Embryonic facial prominence (tissue), 1 donor: ENCODE measurements around the gene EPHB4.

Source experiments
- DNase-seq: peaks from one replicate; pipeline ENCODE4 v3.0.0-alpha.2; 2016; ENCODE audit errors: extremely low spot score

The EPHB4 gene

DNA sequence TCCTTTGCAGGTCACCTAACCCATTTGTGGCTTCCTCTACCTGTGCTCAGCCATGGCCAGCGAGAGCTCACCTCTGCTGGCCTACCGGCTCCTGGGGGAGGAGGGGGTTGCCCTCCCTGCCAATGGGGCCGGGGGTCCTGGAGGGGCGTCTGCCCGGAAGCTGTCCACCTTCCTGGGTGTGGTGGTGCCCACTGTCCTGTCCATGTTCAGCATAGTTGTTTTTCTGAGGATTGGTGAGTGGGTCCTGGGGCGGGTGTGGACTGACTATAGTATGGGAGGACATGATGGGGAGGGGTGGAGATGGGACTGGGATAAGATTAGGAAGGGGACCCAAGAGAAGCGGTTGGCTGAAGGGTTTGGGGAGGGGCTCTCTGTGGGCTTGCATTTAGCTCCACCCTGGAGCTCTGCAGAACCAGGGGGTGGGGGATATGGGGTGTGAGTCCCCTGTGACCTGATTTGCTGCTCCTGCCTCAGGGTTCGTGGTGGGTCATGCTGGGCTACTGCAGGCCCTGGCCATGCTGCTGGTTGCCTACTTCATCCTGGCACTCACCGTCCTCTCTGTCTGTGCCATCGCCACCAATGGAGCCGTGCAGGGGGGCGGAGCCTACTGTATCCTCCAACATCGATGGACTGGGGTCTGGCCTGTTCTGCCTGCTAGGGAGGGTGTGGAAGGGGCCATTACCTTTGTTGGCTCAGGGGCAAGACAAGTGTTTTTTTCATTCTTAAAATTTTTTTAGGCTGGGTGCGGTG is 27.0 kb upstream of the EPHB4 start:
- no peak for DNase-seq

DNA sequence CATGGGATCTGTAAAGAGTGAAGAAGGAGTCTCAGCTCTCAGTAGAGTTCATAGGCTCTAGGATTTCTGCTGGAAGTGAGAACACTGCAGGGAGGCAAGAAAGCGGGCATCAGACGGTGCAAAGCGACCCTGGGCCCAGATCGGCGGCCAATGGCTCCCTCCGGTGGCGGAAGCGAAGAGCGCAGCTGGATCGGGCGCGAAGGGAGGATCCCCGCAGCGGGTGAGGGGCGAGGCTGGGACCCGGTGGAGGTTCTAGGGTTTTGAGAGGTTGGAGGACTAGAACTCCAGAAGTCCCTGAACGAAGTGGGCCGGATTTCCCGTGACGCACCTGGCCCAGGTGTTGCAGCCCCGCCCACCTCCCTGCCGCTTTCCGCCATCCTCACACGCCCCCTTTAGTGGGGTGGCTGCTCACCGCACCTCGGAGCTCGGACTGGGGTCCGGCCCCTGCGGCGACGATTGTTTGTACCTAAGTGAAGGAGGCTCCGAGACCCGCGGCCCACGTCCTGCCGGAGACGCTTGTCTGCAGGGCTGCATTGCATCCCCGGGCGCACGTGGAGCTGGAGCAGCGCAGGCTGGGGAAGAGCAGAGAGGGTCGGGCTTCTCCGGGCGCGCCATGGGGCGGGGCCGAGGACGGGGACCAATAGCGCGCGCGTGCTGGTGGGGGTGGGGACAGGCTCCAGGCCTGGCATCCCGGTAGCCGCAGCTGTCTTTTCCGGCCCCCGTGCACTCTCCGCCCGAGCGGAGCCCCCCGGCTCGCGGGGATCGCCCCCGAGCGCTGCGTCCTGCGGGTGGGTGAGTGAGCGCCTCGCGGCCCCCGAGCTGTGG is 24.9 kb upstream of the EPHB4 start, which contains the start of gene SLC12A9:
Gene SLC12A9 (plus strand): TSS at position 666 of the 825 bp plus-strand sequence. CDS start 1,485 bp downstream, outside the sequence.
- DNase-seq, result peak; percentile 83

DNA sequence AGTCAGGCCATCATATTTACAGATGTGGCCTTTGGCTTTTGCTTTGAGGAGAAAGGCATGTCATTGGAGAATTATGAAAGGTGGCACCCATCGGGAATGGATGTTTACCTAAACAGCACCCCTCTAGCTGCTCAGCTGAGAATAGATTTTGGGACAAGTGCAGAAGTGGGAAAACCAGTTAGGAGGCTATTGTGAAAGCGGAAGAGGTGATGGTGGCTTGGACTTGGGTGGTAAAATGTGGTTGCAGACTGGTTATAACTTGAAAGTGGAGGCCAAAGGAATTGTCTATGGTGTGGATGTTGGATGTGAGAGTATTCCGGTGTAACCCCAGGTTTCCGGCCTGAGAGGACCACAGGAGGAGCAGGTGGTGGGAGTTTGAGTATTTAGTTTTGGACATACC is 20.0 kb upstream of the EPHB4 start:
- no peak for DNase-seq

DNA sequence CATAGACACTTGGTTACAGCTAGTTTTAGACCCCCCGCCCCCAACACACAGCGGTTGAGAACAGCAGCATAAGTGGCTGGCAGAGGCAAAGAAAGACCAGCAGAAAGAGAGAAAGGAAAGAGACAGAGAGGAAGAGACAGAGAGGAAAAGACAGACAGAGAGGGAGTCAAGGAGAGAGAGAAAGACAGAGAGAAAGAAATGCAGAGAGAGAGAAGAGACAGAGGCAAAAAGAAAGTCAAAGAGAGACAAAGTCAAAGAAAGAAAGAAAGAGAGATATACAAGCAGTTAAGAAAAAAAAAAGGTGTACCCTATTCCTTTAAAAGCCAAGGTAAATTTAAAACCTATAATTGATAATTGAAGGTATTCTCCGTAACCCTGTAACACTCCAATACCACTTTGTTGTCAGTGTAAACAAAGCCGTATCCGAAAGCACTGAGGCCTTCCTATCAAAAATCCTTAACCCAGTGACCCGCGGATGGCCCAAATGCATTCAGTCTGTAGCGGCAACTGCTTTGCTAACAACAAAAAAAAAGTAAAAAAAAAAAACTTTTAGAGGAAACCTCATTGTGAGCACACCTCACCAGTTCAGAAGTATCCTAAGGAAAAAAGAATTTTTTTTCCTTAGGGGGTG is 13.3 kb upstream of the EPHB4 start:
- DNase-seq, result no peak

DNA sequence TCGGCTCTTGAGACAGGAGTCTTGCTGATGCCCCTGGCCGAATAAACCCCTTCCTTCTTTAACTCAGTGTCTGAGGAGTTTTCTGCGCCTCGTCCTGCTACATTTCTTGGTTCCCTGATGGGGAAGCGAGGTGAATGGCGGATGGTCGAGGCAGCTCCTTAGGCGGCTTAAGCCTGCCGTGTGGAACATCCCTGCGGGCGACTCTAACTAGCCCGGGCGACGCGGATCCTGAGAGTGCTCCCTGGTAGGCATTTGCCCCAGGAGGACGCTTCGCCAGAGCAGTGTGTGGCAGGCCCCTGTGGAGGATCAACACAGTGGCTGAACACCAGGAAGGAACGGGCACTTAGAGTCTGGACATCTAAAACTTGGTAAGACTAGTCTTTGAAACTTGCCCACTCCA is 12.0 kb upstream of the EPHB4 start:
- no peak for DNase-seq

DNA sequence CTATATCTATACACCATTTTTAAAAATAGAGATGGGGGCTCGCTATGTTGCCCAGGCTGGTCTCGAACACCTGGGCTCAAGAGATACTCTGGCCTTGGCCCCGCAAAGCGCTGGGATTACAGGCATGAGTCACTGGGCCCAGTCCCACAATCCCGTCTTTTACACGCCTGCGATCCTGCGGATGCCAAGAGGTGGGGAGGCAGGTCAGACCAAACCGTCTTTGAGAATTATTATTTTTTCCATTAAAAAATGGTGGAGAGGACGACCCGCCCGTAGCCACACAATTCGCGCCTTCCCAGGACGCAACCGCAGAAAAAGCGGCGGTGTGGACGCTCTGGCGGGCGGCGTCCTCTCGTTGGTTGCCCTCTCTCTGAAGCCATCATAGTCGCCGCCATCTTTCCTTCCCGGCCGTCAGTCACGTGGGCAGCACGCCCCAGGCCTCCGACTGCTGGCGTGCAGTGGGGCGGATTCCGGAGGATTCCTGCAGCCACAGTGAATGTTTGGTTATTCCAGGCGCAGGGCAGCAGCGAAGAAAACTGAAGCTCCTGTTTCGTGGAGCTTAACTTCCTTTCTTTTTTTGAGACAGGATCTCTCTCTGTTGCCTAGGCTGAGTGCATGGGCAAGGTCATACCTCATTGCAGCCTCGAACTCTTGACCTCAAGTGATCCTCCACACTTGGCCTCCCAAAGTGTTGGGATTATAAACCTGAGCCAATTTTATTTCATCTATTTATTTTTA is 9.9 kb upstream of the EPHB4 start:
- DNase-seq, result peak; percentile 92

DNA sequence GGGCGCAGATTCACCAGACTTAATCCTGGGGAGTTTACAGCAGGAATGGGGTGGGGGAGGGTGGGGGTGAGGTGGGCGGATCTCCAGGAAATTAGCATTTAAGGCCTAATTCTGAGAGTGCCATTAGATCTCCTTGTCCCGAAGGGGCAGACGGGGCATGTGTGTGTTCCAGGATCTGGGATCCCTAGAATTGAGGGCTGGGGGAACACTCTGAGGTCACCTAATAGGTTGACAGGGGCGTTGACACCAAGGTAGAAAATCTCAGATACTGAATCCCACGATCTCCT is 9.4 kb upstream of the EPHB4 start:
- DNase-seq, result no peak

DNA sequence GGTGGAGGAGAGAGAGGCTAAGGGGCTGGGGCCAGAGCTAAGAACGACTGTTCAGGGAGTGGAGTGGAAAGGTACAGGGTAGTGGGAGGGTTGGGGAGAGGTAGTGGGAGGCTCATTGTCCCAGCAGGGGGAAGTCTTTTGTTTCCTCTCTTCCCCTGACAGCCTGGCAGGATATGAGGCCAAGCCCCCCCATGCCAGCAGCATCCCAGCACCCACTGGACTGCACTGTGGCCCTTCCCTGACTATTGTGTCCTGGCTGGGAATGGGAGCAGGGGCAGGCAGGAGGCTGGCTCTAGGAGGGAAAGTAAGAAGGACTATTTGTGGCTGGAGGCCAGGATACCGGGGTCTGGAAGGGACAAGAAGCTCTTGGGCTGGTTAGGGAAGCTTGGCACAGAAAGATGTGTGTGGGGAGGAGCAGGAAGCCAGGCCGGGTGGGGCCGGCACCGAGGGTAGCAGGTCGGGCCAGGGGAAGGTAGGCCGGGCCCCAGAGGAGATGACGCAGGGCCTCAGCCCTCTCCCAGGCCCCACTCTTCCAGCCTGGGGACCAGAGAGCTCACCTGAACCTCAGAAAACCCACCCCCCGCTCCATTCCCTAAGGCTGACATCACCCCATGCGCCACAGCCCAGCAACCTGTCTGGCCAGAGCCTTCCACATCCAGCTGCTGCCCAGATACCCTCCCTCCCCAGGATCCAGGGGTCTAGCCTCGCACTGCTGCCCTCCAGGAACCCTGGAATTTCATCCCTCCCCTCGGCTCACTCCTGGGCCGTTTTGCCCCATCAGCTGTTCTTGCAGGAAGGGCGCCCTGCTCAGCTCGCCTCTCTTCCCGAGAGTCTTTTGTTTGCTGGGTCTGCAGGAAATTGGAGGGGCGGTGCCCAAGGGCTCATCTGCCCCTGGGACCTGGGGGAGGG is 8.8 kb upstream of the EPHB4 start:
- no peak for DNase-seq

DNA sequence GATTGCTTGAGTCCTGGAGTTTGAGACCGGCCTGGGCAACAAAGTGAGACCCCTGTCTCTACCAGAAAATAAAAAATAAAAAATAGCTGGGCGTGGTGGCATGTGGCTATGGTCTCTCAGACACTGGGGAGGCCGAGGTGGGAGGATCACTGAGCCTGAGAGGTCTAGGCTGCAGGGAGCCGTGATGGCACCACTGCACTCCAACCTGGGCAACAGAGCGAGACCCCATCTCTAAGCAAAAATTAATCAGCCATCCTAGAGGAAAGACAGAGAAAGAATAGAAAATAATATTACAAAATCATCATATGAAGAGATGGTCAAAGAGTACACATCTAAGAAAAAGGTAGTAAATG is 4.9 kb upstream of the EPHB4 start:
- no peak for DNase-seq

DNA sequence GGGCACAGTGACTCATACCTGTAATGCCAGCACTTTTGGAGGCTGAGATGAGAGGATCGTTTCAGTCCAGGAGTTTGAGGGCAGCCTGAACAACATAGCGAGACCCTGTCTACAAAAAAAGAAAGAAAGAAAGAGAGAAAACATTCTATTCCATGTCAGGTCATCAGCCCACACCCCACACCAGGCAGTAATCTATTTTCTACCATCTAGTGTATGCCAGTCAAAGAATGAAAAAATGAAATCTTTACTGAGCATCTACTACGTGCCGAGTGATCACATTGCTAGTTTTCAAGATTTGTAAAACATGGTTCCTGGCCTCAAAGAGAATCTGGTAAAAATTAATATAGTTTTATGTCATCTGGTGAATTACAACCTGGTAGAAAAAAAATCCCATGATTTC is 3.1 kb upstream of the EPHB4 start:
- no peak for DNase-seq

DNA sequence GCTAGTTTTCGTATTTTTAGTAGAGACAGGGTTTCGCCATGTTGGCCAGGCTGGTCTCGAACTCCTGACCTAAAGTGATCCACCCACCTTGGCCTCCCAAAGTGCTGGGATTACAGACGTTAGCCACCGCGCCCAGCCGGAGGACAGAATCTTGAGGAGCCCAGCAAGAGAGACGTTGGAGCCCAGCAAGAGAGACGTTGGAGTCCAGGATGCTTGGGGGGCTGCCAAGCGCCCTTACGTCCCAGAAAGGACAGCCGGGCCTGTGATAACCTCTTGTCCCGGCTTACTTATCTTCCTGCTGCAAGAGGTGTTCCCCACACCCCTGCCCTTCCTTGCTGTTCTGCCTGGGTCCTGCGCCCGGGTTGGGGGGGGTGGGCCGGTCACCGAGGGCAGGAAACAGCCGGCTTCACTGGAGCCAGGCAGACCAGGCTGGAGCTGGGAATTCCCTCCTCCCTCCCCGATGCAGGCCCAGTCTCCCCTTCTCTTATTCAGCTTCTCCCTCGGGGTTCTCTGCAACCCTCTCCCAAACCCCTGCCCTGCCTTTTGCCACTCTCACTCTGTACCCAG is 1.9 kb upstream of the EPHB4 start:
- DNase-seq, result no peak

DNA sequence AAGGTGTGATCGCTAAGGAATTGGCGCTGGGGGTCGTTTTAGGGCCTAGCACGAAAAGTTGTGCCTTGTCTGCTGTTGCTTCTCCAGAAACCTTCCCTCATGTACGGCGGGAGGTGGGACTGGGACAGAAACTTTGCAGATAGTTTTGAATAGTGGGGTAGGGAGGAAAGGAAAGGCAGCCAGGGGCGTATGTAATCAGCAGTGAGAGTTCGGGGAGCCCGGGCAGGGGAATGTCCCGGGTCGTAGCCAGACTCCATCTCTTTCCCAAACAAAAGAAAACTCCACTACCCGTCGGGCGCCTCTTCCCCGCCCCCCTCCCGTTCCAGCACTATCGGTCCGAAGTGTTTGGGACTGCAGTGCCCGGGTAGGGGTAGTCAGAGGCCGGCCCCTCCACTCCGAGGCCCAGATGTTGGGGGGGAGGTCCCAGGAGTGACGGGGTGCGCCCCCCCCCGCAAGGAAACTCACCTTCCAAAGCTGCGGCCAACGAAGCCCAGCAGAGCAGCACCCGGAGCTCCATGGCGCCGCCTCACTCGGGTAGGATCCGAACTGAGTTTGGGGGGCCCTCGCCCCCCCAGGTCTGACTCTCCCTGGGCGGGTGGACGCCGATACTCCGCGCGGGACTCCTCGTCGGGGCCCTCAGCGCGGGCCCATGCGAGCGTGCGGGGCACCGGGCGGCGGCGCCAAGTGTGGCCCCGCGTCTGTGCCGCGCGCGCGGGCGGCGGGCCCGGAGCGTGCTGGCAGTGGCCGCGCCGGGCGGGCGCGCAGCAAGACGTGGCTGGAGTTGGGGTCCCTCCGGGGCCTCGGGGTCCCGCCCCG is 601 bp downstream of the EPHB4 start:
- DNase-seq, result peak; percentile 7

DNA sequence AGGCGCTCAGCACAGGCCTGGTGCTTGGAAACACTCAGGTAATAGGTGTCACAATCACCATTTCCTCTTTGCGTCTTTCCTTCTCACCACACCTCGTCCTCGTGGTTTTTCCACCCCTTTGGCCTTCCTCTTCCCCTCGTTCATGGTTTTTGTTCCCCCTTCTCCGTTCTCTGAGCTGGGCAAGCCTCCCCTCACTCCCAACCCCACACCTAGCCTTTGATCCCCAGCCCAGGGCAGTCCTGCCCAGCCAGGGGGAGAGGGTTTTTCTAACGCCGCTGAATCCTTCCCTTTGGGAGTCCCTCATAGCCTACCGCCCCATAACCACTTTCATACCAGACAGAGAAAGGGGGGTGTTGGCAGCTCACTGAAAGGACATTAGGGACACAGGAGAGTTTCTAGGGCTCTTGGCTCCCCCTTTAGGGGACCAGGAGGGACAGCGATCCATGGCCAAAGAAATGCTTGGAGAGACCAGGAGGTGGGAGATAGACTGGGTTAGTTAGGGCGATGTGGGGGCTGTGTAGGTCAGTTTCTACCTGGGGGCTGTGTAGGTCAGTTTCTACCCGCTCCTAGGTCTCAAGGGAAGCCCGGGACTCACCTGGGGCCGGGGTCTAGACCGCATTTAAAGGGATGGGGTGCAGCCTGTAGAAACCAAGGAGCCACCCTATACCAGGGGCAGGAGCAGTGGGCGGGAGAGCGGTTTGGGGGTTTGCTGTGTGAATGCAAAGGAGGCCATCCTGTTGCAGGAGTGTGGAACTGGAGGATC is 1.4 kb downstream of the EPHB4 start:
- no peak for DNase-seq

DNA sequence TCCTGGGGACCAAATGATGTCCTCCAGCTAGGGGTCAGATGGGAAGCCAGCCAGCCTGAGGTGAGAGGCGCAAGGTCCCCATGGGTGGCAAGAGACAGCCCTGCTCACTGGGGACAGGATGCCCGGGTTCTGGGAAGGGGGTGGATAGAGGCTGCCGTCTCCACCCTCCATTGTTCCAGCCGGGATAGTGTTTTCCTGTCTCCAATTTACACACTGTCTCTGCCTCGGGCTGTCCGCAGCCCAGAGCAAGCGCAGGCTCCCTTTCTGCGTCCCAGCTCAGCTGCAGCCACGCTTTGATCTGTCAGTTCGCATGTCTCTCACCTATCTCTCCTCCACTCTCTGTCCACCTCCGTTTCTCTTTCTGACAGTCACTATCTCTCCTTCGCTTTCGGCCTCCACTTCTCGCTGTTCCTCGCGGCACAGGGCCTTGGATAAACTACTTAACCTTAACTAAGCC is 2.1 kb downstream of the EPHB4 start:
- peak; percentile 10 for DNase-seq

DNA sequence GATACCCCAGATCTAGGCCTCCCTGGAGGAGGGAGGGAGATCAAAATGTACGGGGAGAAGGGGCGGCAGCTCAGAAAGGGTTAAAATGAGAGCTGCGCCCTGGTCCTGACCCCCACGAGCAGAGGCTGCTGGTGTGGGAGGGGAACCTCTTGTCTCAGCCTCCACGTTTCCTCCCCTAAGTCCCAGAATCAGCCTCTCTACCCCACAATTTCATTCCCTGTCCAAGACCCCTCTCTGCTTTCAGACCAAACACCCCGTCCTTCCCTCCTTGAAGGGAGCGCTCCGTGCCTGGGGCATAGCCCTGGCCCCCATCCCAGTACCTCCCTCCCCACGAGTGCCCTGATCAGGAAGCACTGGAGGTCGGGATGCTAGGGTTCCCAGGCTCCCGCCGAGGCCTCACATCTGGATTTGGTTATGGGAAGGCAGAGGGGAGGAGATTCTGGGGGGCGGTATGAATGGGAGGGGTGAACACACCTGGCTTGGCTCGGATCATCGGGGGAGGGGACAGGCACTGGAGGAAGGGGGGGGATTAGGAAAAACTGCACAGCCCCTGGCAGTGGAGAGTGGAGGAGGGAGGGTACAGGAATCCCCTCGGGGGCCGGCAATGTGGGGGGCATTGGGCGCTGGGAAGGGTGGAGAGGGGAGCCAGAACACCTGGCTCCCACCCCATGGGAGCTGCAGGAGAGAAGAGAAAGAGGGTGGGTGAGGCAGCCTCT is 2.7 kb downstream of the EPHB4 start:
- no peak for DNase-seq

DNA sequence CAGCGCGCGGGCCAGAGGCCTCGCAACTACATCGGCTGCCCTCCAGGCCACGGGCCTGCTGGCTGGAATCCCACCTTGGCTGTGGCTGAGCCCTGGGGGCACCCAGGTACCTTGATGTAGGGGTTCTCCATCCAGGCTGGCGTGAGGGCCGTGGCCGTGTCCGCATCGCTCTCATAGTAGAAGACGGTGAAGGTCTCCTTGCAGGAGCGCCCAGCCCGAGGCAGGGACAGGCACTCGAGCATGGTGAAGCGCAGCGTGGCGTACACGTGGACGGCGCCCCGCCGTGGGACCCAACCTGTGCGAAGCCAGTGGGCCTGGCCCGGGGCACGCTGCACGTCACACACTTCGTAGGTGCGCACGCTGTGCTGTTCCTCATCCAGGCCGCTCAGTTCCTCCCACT is 3.8 kb downstream of the EPHB4 start:
- DNase-seq, result no peak

DNA sequence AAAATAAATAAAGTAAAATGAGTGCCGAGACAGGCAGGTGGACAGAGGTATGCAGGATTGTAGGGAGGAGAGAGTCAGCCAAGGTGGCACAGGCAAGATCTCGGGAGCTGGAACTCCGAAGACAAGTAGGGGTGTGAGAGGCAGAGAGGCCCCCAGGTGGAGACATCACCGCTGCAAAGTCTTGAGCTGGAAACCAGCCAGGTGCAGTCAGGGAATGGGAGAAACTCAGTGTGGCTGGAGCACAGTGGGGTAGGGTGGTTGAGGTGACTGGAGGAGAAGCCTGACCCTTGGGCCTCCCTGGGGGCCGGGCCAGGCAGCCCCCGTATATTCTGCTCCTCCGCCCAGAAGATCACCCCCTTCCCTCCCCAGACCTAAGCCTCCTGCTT is 4.2 kb downstream of the EPHB4 start:
- no peak for DNase-seq
